Stimulated activated CD4-positive, alpha-beta T cell treated with anti-CD3 and anti-CD28 coated beads, Interleukin-15, amount 100 ng/mL, for 1 hour (primary cell): ENCODE results near the gene LRRC4B.
"Not testable (repeated sequence)": the region's sequence is repeated elsewhere in the genome, so short reads cannot be mapped to it uniquely, and the experiment has no call there.

Experiments used
- DNase-seq, 2 donors: peaks; one replicate each; pipeline ENCODE4 v3.0.0-alpha.2; 2020; ENCODE audit warnings: low read depth in 1 of 2, low spot score in 1 of 2

The LRRC4B gene

GRCh38 chr19:50552540-50552939 is 15.7 kb downstream of the LRRC4B start:
- no peak for DNase-seq

GRCh38 chr19:50551715-50552187 is 16.5 kb downstream of the LRRC4B start:
- DNase-seq, result no peak

- no peak for DNase-seq
These were observed 17.1 kb downstream of the LRRC4B start for GRCh38 chr19:50551034-50551714.

- no peak for DNase-seq
These were observed 17.7 kb downstream of the LRRC4B start for GRCh38 chr19:50550594-50550966.

GRCh38 chr19:50549927-50550593 is 18.2 kb downstream of the LRRC4B start:
- no peak for DNase-seq

- DNase-seq, result no peak
These were observed 18.9 kb downstream of the LRRC4B start for GRCh38 chr19:50549059-50549926.

- DNase-seq, result no peak
These were observed 19.8 kb downstream of the LRRC4B start for GRCh38 chr19:50548191-50549058.

- no peak for DNase-seq
These were observed 20.6 kb downstream of the LRRC4B start for GRCh38 chr19:50547385-50548190.

GRCh38 chr19:50546527-50547221 is 21.6 kb downstream of the LRRC4B start:
- DNase-seq, result no peak

GRCh38 chr19:50542943-50543342 is 25.3 kb downstream of the LRRC4B start:
- DNase-seq, result no peak

GRCh38 chr19:50537769-50538230 is 30.4 kb downstream of the LRRC4B start:
- peak; percentile 31 to 51 for DNase-seq

GRCh38 chr19:50537306-50537685 is 30.9 kb downstream of the LRRC4B start:
- no peak for DNase-seq

GRCh38 chr19:50536662-50537305 is 31.5 kb downstream of the LRRC4B start:
- no peak for DNase-seq

- no peak for DNase-seq
These were observed 32.5 kb downstream of the LRRC4B start for GRCh38 chr19:50535672-50536187.

- no peak for DNase-seq
These were observed 33.8 kb downstream of the LRRC4B start for GRCh38 chr19:50534478-50534877.

- DNase-seq, result no peak
These were observed 35.3 kb downstream of the LRRC4B start for GRCh38 chr19:50532952-50533351.

GRCh38 chr19:50531171-50531612 is 37.0 kb downstream of the LRRC4B start:
- DNase-seq, result no peak

GRCh38 chr19:50528052-50528451 is 40.2 kb downstream of the LRRC4B start:
- not testable (repeated sequence) for DNase-seq

- DNase-seq, result no peak
These were observed 45.4 kb downstream of the LRRC4B start for GRCh38 chr19:50522881-50523280.
